Mesenchymal stem cell (in vitro differentiated cells and primary cell): ENCODE data around the gene CD74.
"Not testable (repeated sequence)": the region's sequence is repeated elsewhere in the genome, so short reads cannot be mapped to it uniquely, and the experiment has no call there.

Source experiments
- DNase-seq: peaks from one replicate; pipeline ENCODE4 v3.0.0-alpha.2; 2013
- H2AFZ ChIP-seq: one replicate; pipeline ENCODE4 v1.6.1; 2013; ENCODE audit warnings: low read depth, mild to moderate bottlenecking, control low read depth, inconsistent platforms, low read length, moderate library complexity
- H2AK5ac ChIP-seq: 2 replicates; pipeline ENCODE4 v1.6.1; 2013; ENCODE audit warnings: low read length, moderate library complexity, mild to moderate bottlenecking, inconsistent platforms; ENCODE audit not compliant: severe bottlenecking
- H2BK120ac ChIP-seq: one replicate; pipeline ENCODE4 v1.6.1; 2013; ENCODE audit warnings: low read depth, mild to moderate bottlenecking, inconsistent platforms, low read length, moderate library complexity
- H2BK12ac ChIP-seq, 2 experiments: one replicate each; pipeline ENCODE4 v1.6.1; 2013; ENCODE audit warnings: inconsistent platforms in 2 of 2, low read length in 2 of 2, mild to moderate bottlenecking in 2 of 2, moderate library complexity in 2 of 2, control low read depth in 1 of 2
- H2BK15ac ChIP-seq: one replicate; pipeline ENCODE4 v1.6.1; 2013; ENCODE audit warnings: mild to moderate bottlenecking, low read depth, inconsistent platforms; ENCODE audit not compliant: poor library complexity, severe bottlenecking
- H2BK5ac ChIP-seq: 2 replicates; pipeline ENCODE4 v1.6.1; 2013; ENCODE audit warnings: low read depth, mild to moderate bottlenecking, low read length, control low read depth, inconsistent platforms; ENCODE audit not compliant: poor library complexity, severe bottlenecking
- H3K14ac ChIP-seq, 2 experiments: one replicate each; pipeline ENCODE4 v1.6.1; 2013; ENCODE audit warnings: inconsistent platforms in 2 of 2, low read length in 2 of 2, control low read depth in 1 of 2, mild to moderate bottlenecking in 1 of 2, moderate library complexity in 1 of 2
- H3K18ac ChIP-seq, 2 experiments: one replicate each; pipeline ENCODE4 v1.6.1; 2013; ENCODE audit warnings: inconsistent platforms in 2 of 2, low read length in 2 of 2, control low read depth in 1 of 2, low read depth in 1 of 2, mild to moderate bottlenecking in 1 of 2
- H3K23ac ChIP-seq, 2 experiments: one replicate each; pipeline ENCODE4 v1.6.1; 2013; ENCODE audit warnings: inconsistent platforms in 2 of 2, low read length in 2 of 2, mild to moderate bottlenecking in 2 of 2, moderate library complexity in 2 of 2, control low read depth in 1 of 2
- H3K27ac ChIP-seq: 2 replicates; pipeline ENCODE4 v1.5.1; 2013; ENCODE audit warnings: mild to moderate bottlenecking, moderate library complexity, low read length, control low read depth, inconsistent platforms; ENCODE audit not compliant: poor library complexity, severe bottlenecking
- H3K27me3 ChIP-seq, 2 experiments: 2 replicates each; pipeline versions ENCODE4 v1.6.1 to v1.7.0; 2013; ENCODE audit warnings: low read length in 2 of 2, mild to moderate bottlenecking in 2 of 2, moderate library complexity in 2 of 2, control low read depth in 1 of 2, inconsistent platforms in 1 of 2; ENCODE audit not compliant: control insufficient read depth in 1 of 2, insufficient read depth in 1 of 2
- H3K36me3 ChIP-seq, 2 experiments: 2 replicates each; pipeline versions ENCODE4 v1.6.1 to v1.7.0; 2013; ENCODE audit warnings: low read length in 2 of 2, control low read depth in 1 of 2, inconsistent platforms in 1 of 2, low read depth in 1 of 2, mild to moderate bottlenecking in 1 of 2; ENCODE audit not compliant: insufficient read depth in 2 of 2, control insufficient read depth in 1 of 2
- H3K4ac ChIP-seq, 2 experiments: one replicate each; pipeline ENCODE4 v1.6.1; 2013; ENCODE audit warnings: inconsistent platforms in 2 of 2, low read length in 2 of 2, mild to moderate bottlenecking in 2 of 2, moderate library complexity in 2 of 2, control low read depth in 1 of 2, low read depth in 1 of 2
- H3K4me1 ChIP-seq: 2 replicates; pipeline ENCODE4 v1.6.1; 2013; ENCODE audit warnings: low read depth, low read length, control low read depth; ENCODE audit not compliant: control insufficient read depth, insufficient read depth
- H3K4me2 ChIP-seq: 2 replicates; pipeline ENCODE4 v1.6.1; 2013; ENCODE audit warnings: low read length, mild to moderate bottlenecking, inconsistent platforms; ENCODE audit not compliant: poor library complexity, severe bottlenecking
- H3K4me3 ChIP-seq, 2 experiments: 2 replicates each; pipeline versions ENCODE4 v1.5.1 to v1.7.0; 2013; ENCODE audit warnings: low read length in 2 of 2, mild to moderate bottlenecking in 2 of 2, control low read depth in 1 of 2, low read depth in 1 of 2; ENCODE audit not compliant: insufficient read depth in 1 of 2
- H3K79me1 ChIP-seq: replicated peaks from 2 replicates; pipeline ENCODE4 v1.6.1; 2013; ENCODE audit warnings: mild to moderate bottlenecking, control low read depth, low read length, inconsistent platforms; ENCODE audit not compliant: poor library complexity, severe bottlenecking
- H3K9ac ChIP-seq: 2 replicates; pipeline ENCODE4 v1.7.0; 2013; ENCODE audit warnings: mild to moderate bottlenecking, low read length, moderate library complexity
- H3K9me3 ChIP-seq: 2 replicates; pipeline ENCODE4 v1.7.0; 2013; ENCODE audit warnings: mild to moderate bottlenecking, low read length; ENCODE audit not compliant: control insufficient read depth
- H4K8ac ChIP-seq: one replicate; pipeline ENCODE4 v1.6.1; 2013; ENCODE audit warnings: inconsistent platforms, mild to moderate bottlenecking, low read length, moderate library complexity
- H4K91ac ChIP-seq: one replicate; pipeline ENCODE4 v1.6.1; 2013; ENCODE audit warnings: mild to moderate bottlenecking, low read length, inconsistent platforms
- WGBS: methylation state at CpG from one replicate; pipeline ENCODE4 v1.1.7; 2013; ENCODE audit warnings: mixed read lengths; 5-methylcytosine and 5-hydroxymethylcytosine counted together

The CD74 gene

DNA sequence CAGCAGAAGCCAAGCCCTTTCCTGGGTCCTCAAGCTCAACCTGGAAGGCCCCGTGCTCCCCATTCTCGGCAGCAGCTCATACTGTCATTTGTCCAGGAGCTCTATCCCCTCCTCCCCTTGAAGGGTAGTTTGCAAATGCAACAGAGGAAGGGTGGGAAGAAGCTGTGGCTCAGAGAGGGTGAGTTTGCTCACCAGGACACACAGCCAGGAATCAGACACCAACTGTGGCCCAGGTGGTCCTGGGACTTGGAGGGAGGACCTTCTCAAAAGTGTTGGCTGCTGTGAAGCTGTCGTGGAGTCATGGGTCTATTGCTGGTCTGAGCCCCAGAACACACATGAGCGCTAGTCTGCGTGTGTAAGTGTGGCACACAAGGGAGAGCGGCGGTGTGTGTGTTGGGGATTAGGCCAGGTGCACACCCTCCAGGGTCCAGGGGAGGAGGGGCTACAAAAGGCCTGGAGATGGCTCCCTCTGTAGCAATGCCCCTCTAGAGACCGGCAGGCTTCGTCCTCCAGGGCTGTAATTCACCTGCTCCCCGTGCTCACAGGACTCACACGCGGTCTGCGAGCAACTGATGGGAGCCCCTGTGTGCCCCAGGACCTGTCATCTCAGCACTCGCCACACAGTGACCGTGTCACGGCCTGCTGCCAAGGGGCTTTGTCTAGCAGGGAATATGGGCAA is 45.0 kb upstream of the CD74 start:
- Histone ChIP-seq H3K9ac (no peak overlapping the region), H3K79me1 (no peaks in the 10 kb centered on the region), H3K4me1 (peaks cover 30% of the 10 kb centered on the region), H3K9me3 (no peaks in the 10 kb centered on the region), H3K27ac (peak overlapping the region; percentile 52), H3K4me3 (no peak overlapping the region), H2BK120ac (no peak overlapping the region), H3K18ac (no peak overlapping the region), H2AFZ (no peak overlapping the region), H2BK12ac (peak overlapping the region in 1 of 2 experiments; percentile 45), H3K4me2 (no peak overlapping the region), H4K8ac (no peak overlapping the region), H4K91ac (peak overlapping the region; percentile 66), H2BK15ac (no peak overlapping the region), H3K14ac (no peak overlapping the region), H2BK5ac (no peak overlapping the region), H3K4ac (peak overlapping the region in 1 of 2 experiments; percentile 76), H2AK5ac (peak overlapping the region; percentile 96), H3K27me3 (no peaks in the 10 kb centered on the region), H3K36me3 (no peaks in the 10 kb centered on the region), H3K23ac (no peak overlapping the region)
- 92% methylated on average over 16 of the region's 16 CpGs for WGBS
- no peak for DNase-seq

DNA sequence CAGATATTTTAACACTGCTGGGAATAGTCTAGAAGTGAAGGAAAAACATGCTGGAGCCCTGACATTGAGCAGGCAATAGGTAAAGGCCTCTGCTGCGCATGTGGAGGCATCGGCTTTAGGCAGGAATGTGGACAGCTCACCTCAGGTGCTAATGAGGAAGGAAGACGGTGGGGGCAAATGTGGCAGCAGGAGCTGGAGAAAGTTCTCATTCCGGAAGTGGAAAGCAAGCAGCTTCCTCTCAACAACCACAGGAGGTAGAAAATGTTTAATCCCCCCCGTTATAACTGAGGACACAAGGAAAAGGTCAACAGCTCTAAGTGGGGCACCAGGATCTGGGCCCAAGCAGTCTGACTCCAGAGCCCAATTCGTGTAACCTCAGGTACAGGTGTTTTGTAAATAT is 44.4 kb upstream of the CD74 start:
- H2BK12ac ChIP-seq, result no peak overlapping the region
- peak overlapping the region; percentile 52 for H3K27ac ChIP-seq
- no peak overlapping the region for H4K8ac ChIP-seq
- no peaks in the 10 kb centered on the region for H3K79me1 ChIP-seq
- H3K4me1 ChIP-seq, result peaks cover 30% of the 10 kb centered on the region
- H2BK15ac ChIP-seq, result no peak overlapping the region
- no peak overlapping the region for H3K4me2 ChIP-seq
- no peak overlapping the region for H4K91ac ChIP-seq
- no peak overlapping the region for H2BK120ac ChIP-seq
- no peak overlapping the region for H3K23ac ChIP-seq
- H3K4me3 ChIP-seq, result no peak overlapping the region
- no peak overlapping the region for H2AFZ ChIP-seq
- H2AK5ac ChIP-seq, result peak overlapping the region; percentile 50
- H3K9ac ChIP-seq, result no peak overlapping the region
- H3K4ac ChIP-seq, result peak overlapping the region in 1 of 2 experiments; percentile 41
- no peak overlapping the region for H2BK5ac ChIP-seq
- no peaks in the 10 kb centered on the region for H3K27me3 ChIP-seq
- H3K36me3 ChIP-seq, result no peaks in the 10 kb centered on the region
- H3K14ac ChIP-seq, result no peak overlapping the region
- no peaks in the 10 kb centered on the region for H3K9me3 ChIP-seq
- 64% methylated on average over 5 of the region's 6 CpGs for WGBS
- DNase-seq, result no peak
- H3K18ac ChIP-seq, result no peak overlapping the region

DNA sequence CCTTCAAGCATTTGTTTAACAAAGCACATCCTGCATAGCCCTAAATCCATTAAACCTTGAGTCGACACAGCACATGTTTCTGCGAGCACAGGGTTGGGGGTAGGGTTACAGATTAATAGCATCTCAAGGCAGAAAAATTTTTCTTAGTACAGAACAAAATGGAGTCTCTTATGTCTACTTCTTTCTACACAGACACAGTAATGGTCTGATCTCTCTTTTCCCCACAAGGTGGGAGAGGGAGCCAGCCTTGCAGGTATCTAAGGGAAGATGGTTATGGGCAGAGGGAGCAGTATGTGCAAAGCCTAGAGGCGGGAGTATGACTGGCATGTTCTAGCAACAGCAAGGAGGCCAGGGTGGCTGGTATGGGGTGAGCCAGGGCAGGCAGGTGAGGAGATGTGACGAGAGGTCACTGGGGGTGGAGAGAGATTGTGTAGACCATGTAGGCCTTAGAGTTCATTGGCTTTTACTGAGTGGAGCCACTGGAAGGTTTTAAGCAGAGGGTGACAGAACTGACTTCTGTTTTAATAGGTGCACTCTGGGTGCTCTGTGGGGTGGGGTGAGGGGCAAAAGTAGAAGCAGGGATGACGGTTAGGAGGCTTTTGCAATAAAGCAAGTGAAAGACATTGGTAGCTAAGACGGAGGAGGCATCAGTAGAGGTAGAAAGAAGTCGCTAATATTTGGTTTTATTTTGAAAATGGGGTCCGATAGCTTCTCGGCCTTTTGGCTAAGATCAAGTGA is 42.0 kb upstream of the CD74 start:
- Histone ChIP-seq H3K18ac (peak overlapping the region; percentile 79 to 89), H3K4ac (peak overlapping the region; percentile 20 to 91), H3K9me3 (no peaks in the 10 kb centered on the region), H2AFZ (peak overlapping the region; percentile 56), H3K14ac (peak overlapping the region in 1 of 2 experiments; percentile 96), H2BK15ac (peak overlapping the region; percentile 87), H3K23ac (peak overlapping the region in 1 of 2 experiments; percentile 89), H2BK5ac (no peak overlapping the region), H3K9ac (no peak overlapping the region), H4K8ac (peak overlapping the region; percentile 83), H2BK12ac (peak overlapping the region; percentile 69 to 98), H3K4me2 (no peak overlapping the region), H3K27ac (no peak overlapping the region), H3K27me3 (no peaks in the 10 kb centered on the region), H3K4me1 (peaks cover 20% of the 10 kb centered on the region), H3K4me3 (no peak overlapping the region), H2BK120ac (peak overlapping the region; percentile 29), H4K91ac (peak overlapping the region; percentile 81), H3K36me3 (no peaks in the 10 kb centered on the region), H2AK5ac (no peak overlapping the region), H3K79me1 (no peaks in the 10 kb centered on the region)
- no peak for DNase-seq
- 79% methylated on average over 7 of the region's 9 CpGs for WGBS

DNA sequence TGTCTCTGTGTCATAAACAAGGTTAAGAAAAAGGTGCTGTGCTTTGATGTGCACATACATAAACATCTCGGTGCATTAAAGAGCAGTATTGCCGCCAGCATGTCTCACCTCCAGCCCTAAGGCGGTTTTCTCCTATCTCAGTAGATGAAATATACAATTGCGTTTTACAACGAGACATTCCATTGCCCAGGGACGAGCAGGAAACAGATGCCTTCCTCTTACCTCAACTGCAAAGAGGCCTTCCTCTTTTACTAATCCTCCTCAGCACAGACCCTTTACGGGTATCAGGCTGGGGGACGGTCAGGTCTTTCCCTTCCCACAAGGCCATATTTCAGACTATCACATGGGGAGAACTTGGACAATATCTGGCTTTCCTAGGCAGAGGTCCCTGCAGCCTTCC is 41.3 kb upstream of the CD74 start:
- not testable (repeated sequence) for H3K4ac ChIP-seq, H3K9ac ChIP-seq, H2BK15ac ChIP-seq, H2AFZ ChIP-seq, H3K27ac ChIP-seq, H3K9me3 ChIP-seq, H3K36me3 ChIP-seq, H3K14ac ChIP-seq, H3K27me3 ChIP-seq, H3K79me1 ChIP-seq, H3K4me3 ChIP-seq, H2AK5ac ChIP-seq, H2BK120ac ChIP-seq, H3K18ac ChIP-seq, H2BK5ac ChIP-seq, H2BK12ac ChIP-seq, H3K4me2 ChIP-seq, H3K23ac ChIP-seq, H4K91ac ChIP-seq
- DNase-seq, result peak; percentile 30
- WGBS, result 1% methylated on average over 4 of the region's 8 CpGs
- Histone ChIP-seq H3K4me1 (peaks cover 14% of the 10 kb centered on the region), H4K8ac (peak overlapping the region; percentile 60)
